Naive thymus-derived CD8-positive, alpha-beta T cell (primary cell): ENCODE results near the gene STK17A. TPM values are rescaled to one million over a fixed set of nuclear protein-coding genes. Genes with fewer than 3 reads are reported as not detected.

ENCODE experiments used
- ATAC-seq, 2 donors: fragments of 150-1000 bp; cut with Tn5 transposase in 1 of 2; sonication (Bioruptor Pico), chemical (Tn5 transposase) in 1 of 2; 1 replicate in 1 of 2; 2 replicates in 1 of 2; pipeline ENCODE4 v1.10.0; 2021; ENCODE audit warnings: mild to moderate bottlenecking in 2 of 2, moderate library complexity in 2 of 2
- POLR2A ChIA-PET: fragments of 350-600 bp; sonication (Branson Sonifier 250); formaldehyde crosslinking; loops from one replicate; lab custom pipeline; 2021; ENCODE audit warnings: antibody characterized with exemption; lab: Charles Lee
- DNase-seq, 10 donors: peaks; one replicate each; pipeline versions ENCODE4 v3.0.0 to v3.0.0-alpha.2; 2020 to 2022
- H3K27ac Mint-ChIP-seq, 10 donors: one replicate each; pipeline ENCODE4 v1.8.0; 2020 to 2022; ENCODE audit warnings: mild to moderate bottlenecking in 10 of 10, mixed read lengths in 10 of 10, moderate library complexity in 4 of 10, inconsistent platforms in 1 of 10
- H3K27me3 Mint-ChIP-seq, 5 donors: one replicate each; pipeline ENCODE4 v1.8.0; 2021 to 2022; ENCODE audit warnings: mixed read lengths in 5 of 5
- H3K36me3 Mint-ChIP-seq, 3 donors: one replicate each; pipeline ENCODE4 v1.8.0; 2020 to 2022; ENCODE audit warnings: mixed read lengths in 3 of 3, mild to moderate bottlenecking in 2 of 3, inconsistent platforms in 1 of 3
- H3K4me1 Mint-ChIP-seq, 4 donors: one replicate each; pipeline ENCODE4 v1.8.0; 2021 to 2022; ENCODE audit warnings: mixed read lengths in 4 of 4
- H3K4me3 Mint-ChIP-seq, 10 donors: one replicate each; pipeline ENCODE4 v1.8.0; 2020 to 2022; ENCODE audit warnings: mild to moderate bottlenecking in 10 of 10, mixed read lengths in 10 of 10, moderate library complexity in 6 of 10, inconsistent platforms in 1 of 10
- H3K9me3 Mint-ChIP-seq, 9 donors: one replicate each; pipeline ENCODE4 v1.8.0; 2020 to 2022; ENCODE audit warnings: mixed read lengths in 9 of 9, mild to moderate bottlenecking in 3 of 9, inconsistent platforms in 1 of 9, moderate library complexity in 1 of 9
- polyA plus RNA-seq, 3 donors: library from polyadenylated mRNA; unstranded; fragments of 300-500 nt; fragmentation: Illumina TruSeq; gene quantifications; one replicate each; pipeline ENCODE4 v1.2.3, GENCODE V29; 2021
- total RNA-seq, 8 experiments: library from RNA in 2 of 8; stranded (reverse) in 2 of 8; gene quantifications; one replicate each; pipeline ENCODE4 v1.2.3 and lab custom pipeline; 2021 to 2026

The STK17A gene
- total and polyA plus RNA-seq, 5 experiments from 2014 or later = 203 to 346 (median 242) TPM

- Mint-ChIP-seq H3K9me3 (peaks cover 0 to 1% (median 0%) of the 10 kb centered on the region in 9 donors), H3K27ac (peak overlapping the region in 9 of 10 donors; percentile 89 to 99 (median 94)), H3K4me3 (peak overlapping the region in 8 of 10 donors; percentile 63 to 80 (median 74)), H3K4me1 (peaks cover 47 to 97% (median 92%) of the 10 kb centered on the region in 4 donors), H3K36me3 (peaks cover 11 to 90% (median 45%) of the 10 kb centered on the region in 3 donors), H3K27me3 (no peaks in the 10 kb centered on the region)
- peak in 2 of 10 donors; percentile 40 to 42 for DNase-seq
- POLR2A ChIA-PET = interaction anchor here (0.6 to 16.9 kb wide), 8 partner anchors 9 to 60 kb away, joined by 3 to 373 read pairs (median 18); partner anchors contain the start of gene STK17A
- ATAC-seq = peak; percentile 12 to 37
Observed at GRCh38 chr7:43639858-43640491, 57.1 kb downstream of the STK17A start.

- Mint-ChIP-seq H3K27me3 (no peaks in the 10 kb centered on the region), H3K9me3 (peaks cover 0 to 1% (median 0%) of the 10 kb centered on the region in 9 donors), H3K27ac (peak overlapping the region in 9 of 10 donors; percentile 81 to 99 (median 94)), H3K4me1 (peaks cover 49 to 98% (median 93%) of the 10 kb centered on the region in 4 donors), H3K4me3 (peak overlapping the region in 6 of 10 donors; percentile 26 to 80 (median 70)), H3K36me3 (peaks cover 14 to 88% (median 49%) of the 10 kb centered on the region in 3 donors)
- ATAC-seq (no peak), DNase-seq (no peak)
- POLR2A ChIA-PET = interaction anchor here (0.8 to 16.9 kb wide), 6 partner anchors 9 to 59 kb away, joined by 4 to 373 read pairs (median 48); partner anchors contain the start of gene STK17A
Observed at GRCh38 chr7:43640679-43641078, 57.8 kb downstream of the STK17A start.

- H3K27ac Mint-ChIP-seq = peak overlapping the region in 9 of 10 donors; percentile 90 to 99 (median 94)
- no peak for DNase-seq
- POLR2A ChIA-PET = interaction anchor here (0.6 to 16.9 kb wide), 6 partner anchors 12 to 70 kb away, joined by 3 to 373 read pairs (median 5); partner anchors contain the start of gene STK17A
- peaks cover 0 to 1% (median 0%) of the 10 kb centered on the region in 9 donors for H3K9me3 Mint-ChIP-seq
- peak in 1 of 2 donors; percentile 11 for ATAC-seq
- H3K36me3 Mint-ChIP-seq = peaks cover 10 to 71% (median 41%) of the 10 kb centered on the region in 3 donors
- no peaks in the 10 kb centered on the region for H3K27me3 Mint-ChIP-seq
- H3K4me3 Mint-ChIP-seq = peak overlapping the region; percentile 45 to 88 (median 76)
- peaks cover 42 to 98% (median 95%) of the 10 kb centered on the region in 4 donors for H3K4me1 Mint-ChIP-seq
Observed at GRCh38 chr7:43642897-43643630, 60.2 kb downstream of the STK17A start.

GRCh38 chr7:43643846-43644245, 60.9 kb downstream of the STK17A start:
- Mint-ChIP-seq H3K9me3 (peaks cover 0 to 1% (median 0%) of the 10 kb centered on the region in 9 donors), H3K4me1 (peaks cover 46 to 99% (median 95%) of the 10 kb centered on the region in 4 donors), H3K27me3 (no peaks in the 10 kb centered on the region), H3K27ac (peak overlapping the region in 9 of 10 donors; percentile 90 to 99 (median 94)), H3K36me3 (peaks cover 10 to 63% (median 39%) of the 10 kb centered on the region in 3 donors), H3K4me3 (peak overlapping the region; percentile 45 to 88 (median 76))
- POLR2A ChIA-PET = interaction anchor here (1.1 to 16.9 kb wide), 5 partner anchors 13 to 56 kb away, joined by 3 to 373 read pairs (median 6); partner anchors contain the start of gene STK17A
- ATAC-seq (no peak), DNase-seq (no peak)

- H3K9me3 Mint-ChIP-seq = peaks cover 0 to under 1% (median 0%) of the 10 kb centered on the region in 9 donors
- ATAC-seq (no peak), DNase-seq (no peak)
- POLR2A ChIA-PET = interaction anchor here (0.5 to 16.9 kb wide), 8 partner anchors 15 to 58 kb away, joined by 3 to 373 read pairs (median 6); partner anchors contain the start of gene STK17A
- H3K27ac Mint-ChIP-seq = peak overlapping the region in 9 of 10 donors; percentile 93 to 100 (median 99)
- peak overlapping the region; percentile 77 to 91 (median 86) for H3K4me3 Mint-ChIP-seq
- H3K4me1 Mint-ChIP-seq = peaks cover 40 to 98% (median 92%) of the 10 kb centered on the region in 4 donors
- peaks cover 8 to 44% (median 26%) of the 10 kb centered on the region in 3 donors for H3K36me3 Mint-ChIP-seq
- no peaks in the 10 kb centered on the region for H3K27me3 Mint-ChIP-seq
Observed at GRCh38 chr7:43645699-43646226, 62.9 kb downstream of the STK17A start.

GRCh38 chr7:43646603-43647338, 63.9 kb downstream of the STK17A start:
- no peaks in the 10 kb centered on the region for H3K9me3 Mint-ChIP-seq
- no peak for DNase-seq
- H3K36me3 Mint-ChIP-seq = peaks cover 4 to 36% (median 23%) of the 10 kb centered on the region in 3 donors
- ATAC-seq = no peak
- POLR2A ChIA-PET = interaction anchor here (0.5 to 16.9 kb wide), 14 partner anchors 8 to 59 kb away, joined by 3 to 373 read pairs (median 5); partner anchors contain the start of gene STK17A
- peak overlapping the region in 9 of 10 donors; percentile 93 to 100 (median 99) for H3K27ac Mint-ChIP-seq
- peak overlapping the region; percentile 77 to 91 (median 86) for H3K4me3 Mint-ChIP-seq
- H3K27me3 Mint-ChIP-seq = no peaks in the 10 kb centered on the region
- H3K4me1 Mint-ChIP-seq = peaks cover 46 to 98% (median 94%) of the 10 kb centered on the region in 4 donors

- H3K27ac Mint-ChIP-seq = peak overlapping the region in 9 of 10 donors; percentile 93 to 100 (median 99)
- H3K27me3 Mint-ChIP-seq = no peaks in the 10 kb centered on the region
- DNase-seq (no peak), ATAC-seq (no peak)
- no peaks in the 10 kb centered on the region for H3K9me3 Mint-ChIP-seq
- POLR2A ChIA-PET = interaction anchor here (0.6 to 16.9 kb wide), 14 partner anchors 8 to 60 kb away, joined by 3 to 373 read pairs (median 14); partner anchors contain the start of gene STK17A
- H3K36me3 Mint-ChIP-seq = peaks cover 4 to 32% (median 23%) of the 10 kb centered on the region in 3 donors
- peaks cover 46 to 98% (median 94%) of the 10 kb centered on the region in 4 donors for H3K4me1 Mint-ChIP-seq
- H3K4me3 Mint-ChIP-seq = peak overlapping the region; percentile 77 to 91 (median 86)
Observed at GRCh38 chr7:43647339-43647672, 64.4 kb downstream of the STK17A start.

GRCh38 chr7:43647673-43648472, 65.0 kb downstream of the STK17A start:
- Mint-ChIP-seq H3K27me3 (no peaks in the 10 kb centered on the region), H3K4me3 (peak overlapping the region; percentile 77 to 91 (median 86)), H3K9me3 (no peaks in the 10 kb centered on the region), H3K27ac (peak overlapping the region in 9 of 10 donors; percentile 93 to 100 (median 99)), H3K36me3 (peaks cover 4 to 26% (median 17%) of the 10 kb centered on the region in 3 donors), H3K4me1 (peaks cover 47 to 98% (median 93%) of the 10 kb centered on the region in 4 donors)
- POLR2A ChIA-PET = interaction anchor here (0.6 to 16.9 kb wide), 16 partner anchors 8 to 60 kb away, joined by 3 to 373 read pairs (median 15); partner anchors contain the start of gene STK17A
- ATAC-seq (peak in 1 of 2 donors; percentile 10), DNase-seq (peak in 2 of 10 donors; percentile 27 to 36)

GRCh38 chr7:43648473-43649406, 65.8 kb downstream of the STK17A start:
- Mint-ChIP-seq H3K27ac (peak overlapping the region in 9 of 10 donors; percentile 93 to 100 (median 99)), H3K4me1 (peaks cover 43 to 98% (median 90%) of the 10 kb centered on the region in 4 donors), H3K27me3 (no peaks in the 10 kb centered on the region), H3K9me3 (no peaks in the 10 kb centered on the region), H3K4me3 (peak overlapping the region; percentile 77 to 91 (median 86)), H3K36me3 (peaks cover 4 to 21% (median 14%) of the 10 kb centered on the region in 3 donors)
- ATAC-seq = peak; percentile 64 to 69
- DNase-seq = peak; percentile 43 to 90 (median 84)
- POLR2A ChIA-PET = interaction anchor here (0.9 to 16.9 kb wide), 19 partner anchors 9 to 61 kb away, joined by 3 to 373 read pairs (median 14); partner anchors contain the start of gene STK17A
